GM12878 (cell line): ENCODE results near the gene DAO.
A peak's percentile ranks its signal among the peaks of the same experiment; 100 is the strongest.

ENCODE experiments used
- CREM ChIP-seq: IDR thresholded peaks from 2 replicates; pipeline ENCODE4 v1.6.1; 2014; ENCODE audit warnings: antibody characterized with exemption, low read depth
- CTCF ChIP-seq, 3 experiments: IDR thresholded peaks in 2 of 3; conservative IDR thresholded peaks in 1 of 3; 2 replicates each; pipeline ENCODE4 v1.5.1; 2011; ENCODE audit warnings: low read depth in 3 of 3, low read length in 3 of 3, mild to moderate bottlenecking in 3 of 3, control low read depth in 2 of 3, moderate library complexity in 2 of 3, inconsistent platforms in 1 of 3, mixed read lengths in 1 of 3; ENCODE audit not compliant: control insufficient read depth in 2 of 3, insufficient read depth in 1 of 3; ENCODE audit errors: extremely low read depth in 1 of 3
- EP300 ChIP-seq, 2 experiments: fragments of 150-350 bp in 1 of 2; IDR thresholded peaks; 2 replicates each; pipeline ENCODE4 v1.6.1; 2011 to 2012; ENCODE audit warnings: low read depth in 2 of 2, low read length in 2 of 2, borderline replicate concordance in 1 of 2, improper control_type of control experiment in 1 of 2, inconsistent platforms in 1 of 2; ENCODE audit not compliant: control insufficient read depth in 1 of 2
- POLR2A ChIP-seq: IDR thresholded peaks from 2 replicates; pipeline ENCODE4 v1.6.1; 2011; ENCODE audit warnings: low read depth, mild to moderate bottlenecking, low read length
- POLR2AphosphoS2 ChIP-seq: IDR thresholded peaks from 2 replicates; pipeline ENCODE4 v1.6.1; 2011; ENCODE audit warnings: low read depth, mild to moderate bottlenecking, low read length, improper control_type of control experiment, moderate library complexity

- no peak for TF ChIP-seq POLR2A
- no peak for TF ChIP-seq POLR2AphosphoS2
- no peak for TF ChIP-seq CTCF (IDR thresholded peaks at IDR 0.05 in 2 of 3, conservative IDR thresholded peaks at IDR 0.05 in 1 of 3; ENCODE audit: control insufficient read depth in 2 of 3, extremely low read depth in 1 of 3, insufficient read depth in 1 of 3, low read depth in 3 of 3, low read length in 3 of 3)
- TF ChIP-seq CREM, result no peak
- 0 out of 4 replicates have a peak, but pooled peaks of 1 of the 2 experiments have one; percentile 27 for TF ChIP-seq EP300 (IDR thresholded peaks at IDR 0.05; ENCODE audit: borderline replicate concordance in 1 of 2, control insufficient read depth in 1 of 2, low read depth in 2 of 2, low read length in 2 of 2)
These were observed 17.9 kb upstream of the DAO start for GRCh38 chr12:108861878-108862587.
